GM18517 (cell line): ENCODE results near the gene RNF181.
A peak's percentile ranks its signal among the peaks of the same experiment; 100 is the strongest.
"Not testable (repeated sequence)": the region's sequence is repeated elsewhere in the genome, so short reads cannot be mapped to it uniquely, and the experiment has no call there.

ENCODE experiments used
- ATAC-seq: cut with Tn5 transposase; IDR thresholded peaks from one replicate; pipeline ENCODE4 v1.9.1; 2021; ENCODE audit warnings: mild to moderate bottlenecking, moderate library complexity; ENCODE audit not compliant: unreplicated experiment

Gene RNF181

GRCh38 chr2:85594715-85595300, 737 bp upstream of the RNF181 start:
- ATAC-seq = no peak

GRCh38 chr2:85596026-85596333, 435 bp downstream of the RNF181 start:
- ATAC-seq = no peak

GRCh38 chr2:85596486-85597143, 1.1 kb downstream of the RNF181 start:
- no peak for ATAC-seq

- ATAC-seq = no peak
Measured at GRCh38 chr2:85597241-85597640, 1.7 kb downstream of the RNF181 start.

- ATAC-seq = no peak
Measured at GRCh38 chr2:85598594-85599340, 3.2 kb downstream of the RNF181 start.

- no peak for ATAC-seq
Measured at GRCh38 chr2:85599468-85600234, 4.1 kb downstream of the RNF181 start.

GRCh38 chr2:85600235-85600575, 4.7 kb downstream of the RNF181 start:
- no peak for ATAC-seq

GRCh38 chr2:85600951-85601770, 5.6 kb downstream of the RNF181 start:
- no peak for ATAC-seq

GRCh38 chr2:85601771-85602475, 6.4 kb downstream of the RNF181 start:
- ATAC-seq = peak; percentile 45

GRCh38 chr2:85602476-85603234, 7.1 kb downstream of the RNF181 start, which contains the start of gene TMEM150A:
Gene TMEM150A (minus strand): TSS chr2:85602698. CDS start chr2:85601948, 750 bp downstream.
- peak; percentile 88 for ATAC-seq

GRCh38 chr2:85604133-85604444, 8.5 kb downstream of the RNF181 start:
- not testable (repeated sequence) for ATAC-seq

- no peak for ATAC-seq
Measured at GRCh38 chr2:85604568-85605339, 9.2 kb downstream of the RNF181 start.

GRCh38 chr2:85605406-85606115, 10.0 kb downstream of the RNF181 start:
- ATAC-seq = no peak

GRCh38 chr2:85606116-85606455, 10.5 kb downstream of the RNF181 start:
- ATAC-seq = no peak

- no peak for ATAC-seq
Measured at GRCh38 chr2:85607268-85608215, 12.0 kb downstream of the RNF181 start.

- no peak for ATAC-seq
Measured at GRCh38 chr2:85611217-85611704, 15.7 kb downstream of the RNF181 start.
